ENCODE results near the gene CEP78. TPM values are rescaled to one million over a fixed set of nuclear protein-coding genes. Genes with fewer than 3 reads are reported as not detected.

CEP78 gene
- total RNA-seq, 1 donor from 2014 or later = 15.9 TPM

GRCh38 chr9:78234810-78235209, 1.1 kb upstream of the CEP78 start:
- no peak for TF ChIP-seq CTCF (IDR thresholded peaks at IDR 0.05)
- Mint-ChIP-seq H3K27ac (ENCODE audit: unreplicated experiment) (peak overlapping the region; percentile 96), H3K9me3 (ENCODE audit: low read depth) (no peaks in the 10 kb centered on the region), H3K27me3 (ENCODE audit: low read depth) (no peaks in the 10 kb centered on the region), H3K4me1 (ENCODE audit: low read depth) (peaks cover 17% of the 10 kb centered on the region), H3K4me3 (ENCODE audit: unreplicated experiment) (peak overlapping the region; percentile 95), H3K36me3 (ENCODE audit: low read depth) (no peaks in the 10 kb centered on the region)
- no peak for DNase-seq (ENCODE audit: low spot score)

DNA sequence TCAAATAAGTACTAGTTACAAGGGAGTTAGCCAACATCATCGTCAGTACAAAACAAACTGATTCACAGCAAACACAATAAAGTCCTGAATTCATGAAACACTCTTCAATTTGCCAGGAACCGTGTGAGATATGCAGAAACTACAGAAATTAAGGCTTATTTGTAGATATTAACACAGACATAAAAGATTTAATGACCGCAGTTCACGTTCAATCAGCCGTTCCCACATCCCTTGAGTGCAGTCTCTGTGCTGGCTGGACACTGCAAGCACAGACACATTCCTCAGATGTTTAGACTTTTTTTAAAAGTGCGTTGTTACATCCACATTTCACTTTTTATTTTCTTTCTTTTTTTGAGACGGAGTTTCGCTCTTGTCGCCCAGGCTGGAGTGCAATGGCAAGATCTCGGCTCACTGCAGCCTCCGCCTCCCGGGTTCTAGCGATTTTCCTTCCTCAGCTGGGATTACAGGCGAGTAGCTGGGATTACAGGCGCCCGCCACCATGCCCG, 566 bp upstream of the CEP78 start:
- Mint-ChIP-seq H3K9me3 (ENCODE audit: low read depth) (no peaks in the 10 kb centered on the region), H3K36me3 (ENCODE audit: low read depth) (no peaks in the 10 kb centered on the region), H3K27me3 (ENCODE audit: low read depth) (no peaks in the 10 kb centered on the region), H3K4me3 (ENCODE audit: unreplicated experiment) (peak overlapping the region; percentile 95), H3K4me1 (ENCODE audit: low read depth) (peaks cover 17% of the 10 kb centered on the region), H3K27ac (ENCODE audit: unreplicated experiment) (peak overlapping the region; percentile 96)
- DNase-seq (ENCODE audit: low spot score) = no peak
- no peak for TF ChIP-seq CTCF (IDR thresholded peaks at IDR 0.05)

- H3K4me1 Mint-ChIP-seq (ENCODE audit: low read depth) = peaks cover 17% of the 10 kb centered on the region
- no peaks in the 10 kb centered on the region for H3K9me3 Mint-ChIP-seq (ENCODE audit: low read depth)
- H3K27me3 Mint-ChIP-seq (ENCODE audit: low read depth) = no peaks in the 10 kb centered on the region
- peak overlapping the region; percentile 95 for H3K4me3 Mint-ChIP-seq (ENCODE audit: unreplicated experiment)
- TF ChIP-seq CTCF (IDR thresholded peaks at IDR 0.05) = no peak
- no peak for DNase-seq (ENCODE audit: low spot score)
- peak overlapping the region; percentile 62 for H3K27ac Mint-ChIP-seq (ENCODE audit: unreplicated experiment)
- H3K36me3 Mint-ChIP-seq (ENCODE audit: low read depth) = no peaks in the 10 kb centered on the region
Measured at GRCh38 chr9:78236551-78236910, 656 bp downstream of the CEP78 start.

DNA sequence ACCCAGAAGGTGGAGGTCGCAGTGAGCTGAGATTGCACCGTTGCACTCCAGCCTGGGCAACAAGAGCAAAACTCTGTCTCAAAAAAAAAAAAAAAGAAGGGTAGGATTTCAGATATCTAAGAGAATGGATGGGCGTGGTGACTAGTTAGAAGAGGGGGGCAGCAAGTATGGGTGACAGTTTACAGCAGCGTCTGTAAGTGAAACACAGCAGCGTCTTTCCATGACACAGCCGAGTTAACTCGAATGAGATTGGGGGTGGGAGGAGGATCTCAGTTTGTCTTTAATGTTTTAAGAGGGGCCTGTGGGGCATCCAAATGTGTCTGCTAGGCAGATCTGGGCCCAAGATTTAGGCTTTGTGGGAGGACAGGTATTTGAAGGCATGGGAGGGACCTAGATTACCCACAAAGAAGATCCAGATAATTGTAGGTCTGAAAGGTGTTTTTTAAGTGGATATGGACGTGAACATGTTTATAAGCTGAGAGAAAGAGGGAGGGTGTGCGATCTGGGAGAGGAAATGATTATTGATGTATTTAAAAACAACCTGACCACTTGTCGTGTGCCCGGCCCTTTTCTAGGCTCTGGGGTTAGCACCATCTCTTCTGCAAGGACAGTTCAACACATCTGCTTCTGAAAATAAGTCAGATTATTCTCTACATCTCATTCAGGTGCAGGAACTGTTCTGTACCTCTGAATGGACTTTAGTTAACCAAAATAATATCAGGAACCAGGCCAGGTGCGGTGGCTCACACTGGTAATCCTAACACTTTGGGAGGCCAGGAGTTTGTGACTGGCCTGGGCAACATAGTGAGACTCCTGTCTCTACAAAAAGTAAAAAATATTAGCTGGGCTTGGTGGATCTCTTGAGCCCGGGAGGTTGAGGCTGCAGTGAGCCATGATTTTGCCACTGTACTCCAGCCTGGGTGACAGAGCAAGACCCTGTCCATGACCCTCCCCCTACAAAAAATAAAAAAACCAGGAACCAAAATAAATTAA, 2.5 kb downstream of the CEP78 start:
- Mint-ChIP-seq H3K4me1 (ENCODE audit: low read depth) (peaks cover 17% of the 10 kb centered on the region), H3K27me3 (ENCODE audit: low read depth) (no peaks in the 10 kb centered on the region), H3K9me3 (ENCODE audit: low read depth) (no peaks in the 10 kb centered on the region), H3K27ac (ENCODE audit: unreplicated experiment) (no peak overlapping the region), H3K4me3 (ENCODE audit: unreplicated experiment) (peak overlapping the region; percentile 7), H3K36me3 (ENCODE audit: low read depth) (peaks cover under 1% of the 10 kb centered on the region)
- no peak for DNase-seq (ENCODE audit: low spot score)
- no peak for TF ChIP-seq CTCF (IDR thresholded peaks at IDR 0.05)

DNA sequence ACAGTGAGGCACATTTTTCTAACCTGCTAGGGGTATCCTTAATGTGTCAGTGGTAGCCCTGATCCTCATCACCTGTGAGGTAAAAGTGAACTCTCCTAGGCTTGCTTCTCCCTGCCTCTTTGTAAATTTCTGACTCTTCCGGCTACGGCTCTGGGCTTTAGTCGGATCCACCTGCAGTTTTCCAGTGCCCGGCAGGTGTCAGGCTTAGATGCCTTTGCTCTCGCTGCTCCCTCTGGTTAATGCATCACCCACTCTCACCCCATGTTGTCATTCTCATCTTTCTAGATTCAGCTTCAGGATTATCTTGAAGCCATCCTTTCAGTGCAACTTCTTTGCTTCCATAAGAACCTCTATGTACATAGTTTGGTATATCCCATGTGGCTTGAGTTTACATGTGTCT, 3.6 kb downstream of the CEP78 start:
- Mint-ChIP-seq H3K27ac (ENCODE audit: unreplicated experiment) (no peak overlapping the region), H3K9me3 (ENCODE audit: low read depth) (no peaks in the 10 kb centered on the region), H3K36me3 (ENCODE audit: low read depth) (peaks cover 1% of the 10 kb centered on the region), H3K4me1 (ENCODE audit: low read depth) (peaks cover 17% of the 10 kb centered on the region), H3K27me3 (ENCODE audit: low read depth) (no peaks in the 10 kb centered on the region), H3K4me3 (ENCODE audit: unreplicated experiment) (no peak overlapping the region)
- no peak for DNase-seq (ENCODE audit: low spot score)
- TF ChIP-seq CTCF (IDR thresholded peaks at IDR 0.05) = peak; percentile 48
